Panc1 (cell line): Measurements from ENCODE around the gene SART1. TPM values are rescaled to one million over a fixed set of nuclear protein-coding genes. Genes with fewer than 3 reads are reported as not detected.

Source experiments
- ATAC-seq: fragments of 200-7000 bp; cut with Tn5 transposase; 2 replicates; pipeline ENCODE4 v1.9.1; 2020; ENCODE audit warnings: mild to moderate bottlenecking, moderate library complexity
- BruUV-seq: library from RNA; stranded (reverse); fragments of 400-500 nt; replicated peaks from 2 replicates; lab custom pipeline; 2021; lab: Mats Ljungman, UMichigan
- CTCF ChIA-PET: fragments of 300-600 bp; sonication (Branson Sonifier 250); formaldehyde crosslinking; loops from one replicate; lab custom pipeline; 2022; ENCODE audit warnings: antibody characterized with exemption; lab: Charles Lee
- POLR2A ChIA-PET: fragments of 300-600 bp; sonication (Branson Sonifier 250); formaldehyde crosslinking; loops from one replicate; lab custom pipeline; 2022; ENCODE audit warnings: antibody characterized with exemption; lab: Charles Lee
- DNase-seq: peaks from one replicate; pipeline ENCODE4 v3.0.0-alpha.2; 2010; ENCODE audit warnings: low read depth, low spot score
- H3K27ac ChIP-seq: 2 replicates; pipeline ENCODE4 v1.5.1; 2011; ENCODE audit warnings: mild to moderate bottlenecking, low read length, inconsistent platforms
- H3K27me3 ChIP-seq: fragments of 200-500 bp; sonication (Bioruptor generic); 2 replicates; pipeline ENCODE4 v1.6.0; 2014; ENCODE audit warnings: low read length, inconsistent platforms; ENCODE audit not compliant: control insufficient read depth, insufficient read depth
- H3K36me3 ChIP-seq: fragments of 200-500 bp; sonication (Bioruptor generic); 2 replicates; pipeline ENCODE4 v1.5.1; 2014; ENCODE audit warnings: inconsistent platforms, mild to moderate bottlenecking, low read length, moderate library complexity; ENCODE audit not compliant: control insufficient read depth, insufficient read depth
- H3K4me1 ChIP-seq: 2 replicates; pipeline ENCODE4 v1.5.1; 2011; ENCODE audit warnings: inconsistent platforms, mild to moderate bottlenecking, low read length, moderate library complexity; ENCODE audit not compliant: control insufficient read depth, insufficient read depth
- H3K4me3 ChIP-seq, 2 experiments: 2 replicates each; pipeline ENCODE4 v1.5.1; 2011 to 2012; ENCODE audit warnings: low read depth in 2 of 2, low read length in 2 of 2, mild to moderate bottlenecking in 2 of 2, inconsistent platforms in 1 of 2, moderate library complexity in 1 of 2
- H3K9me3 ChIP-seq: fragments of 200-500 bp; sonication (Bioruptor generic); 2 replicates; pipeline ENCODE4 v1.5.1; 2014; ENCODE audit warnings: low read depth, mild to moderate bottlenecking, inconsistent platforms, low read length, moderate library complexity; ENCODE audit not compliant: control insufficient read depth, insufficient read depth
- CTCF ChIP-seq: fragments of 450-650 bp; IDR thresholded peaks from 2 replicates; pipeline ENCODE4 v1.5.1; 2017; ENCODE audit warnings: mild to moderate bottlenecking
- POLR2AphosphoS5 ChIP-seq: IDR thresholded peaks from 2 replicates; pipeline ENCODE4 v1.6.1; 2012; ENCODE audit warnings: mild to moderate bottlenecking, low read depth, low read length, moderate library complexity
- REST ChIP-seq, 2 experiments: IDR thresholded peaks; 2 replicates each; pipeline ENCODE4 v1.6.1; 2011 to 2012; ENCODE audit warnings: low read depth in 2 of 2, control low read depth in 1 of 2, low read length in 1 of 2, mild to moderate bottlenecking in 1 of 2, moderate library complexity in 1 of 2; ENCODE audit not compliant: insufficient read depth in 1 of 2
- SIN3A ChIP-seq: IDR thresholded peaks from 2 replicates; pipeline ENCODE4 v1.6.1; 2012; ENCODE audit warnings: low read depth, mild to moderate bottlenecking, low read length, moderate library complexity, borderline replicate concordance; ENCODE audit not compliant: insufficient read depth
- TCF7L2 ChIP-seq: IDR thresholded peaks from 2 replicates; pipeline ENCODE4 v1.6.1; 2011; ENCODE audit warnings: mild to moderate bottlenecking, low read depth, low read length, inconsistent platforms
- in situ Hi-C: cut with HindIII; loops from 2 replicates; pipeline ENCODE4 v1.10.0; 2016; ENCODE audit warnings: low sequenced_read_pairs, low pct_unique_long_range_greater_than_20kb
- intact Hi-C: fragments of 100-400 bp; cut with micrococcal nuclease; formaldehyde crosslinking; loops from one replicate; pipeline ENCODE4 v1.10.0; 2022; ENCODE audit not compliant: unreplicated experiment
- total RNA-seq: library from RNA; stranded (reverse); gene quantifications from one replicate; pipeline ENCODE4 v1.2.1, GENCODE V29; 2021; ENCODE audit not compliant: unreplicated experiment

Gene SART1
- total RNA-seq, 1 experiment from 2014 or later, result 76.4 TPM

GRCh38 chr11:65941720-65942310 lies 19.7 kb upstream of the SART1 start:
- DNase-seq (no peak), ATAC-seq (no peak; the same call in 1 of the 2 replicates)
- intact Hi-C loops (no loop called here), in situ Hi-C loops (no loop called here)
- TF ChIP-seq POLR2AphosphoS5 (no peak), REST (IDR thresholded peaks at IDR 0.05; ENCODE audit: insufficient read depth in 1 of 2, low read depth in 2 of 2, low read length in 1 of 2) (no peak), TCF7L2 (no peak), SIN3A (no peak), CTCF (no peak)
- ChIA-PET CTCF (interaction anchor here (0.6 kb wide), 1 partner anchor 103 kb away, joined by 12 read pairs; no protein-coding TSS in a partner anchor), POLR2A (interaction anchor here (0.6 kb wide), 1 partner anchor 214 kb away, joined by 5 read pairs; no protein-coding TSS in a partner anchor)
- H3K36me3 ChIP-seq, result no peaks in the 10 kb centered on the region
- H3K4me1 ChIP-seq, result no peaks in the 10 kb centered on the region
- H3K4me3 ChIP-seq, result no peak overlapping the region
- H3K27me3 ChIP-seq, result no peaks in the 10 kb centered on the region
- no peaks in the 10 kb centered on the region for H3K9me3 ChIP-seq
- no TSS peak for BruUV-seq
- H3K27ac ChIP-seq, result no peak overlapping the region

GRCh38 chr11:65942531-65942930 lies 19.0 kb upstream of the SART1 start:
- intact Hi-C loops, result no loop called here
- BruUV-seq, result no TSS peak
- DNase-seq (no peak), ATAC-seq (no peak)
- no peak overlapping the region for H3K27ac ChIP-seq
- no peaks in the 10 kb centered on the region for H3K4me1 ChIP-seq
- no peaks in the 10 kb centered on the region for H3K27me3 ChIP-seq
- no peaks in the 10 kb centered on the region for H3K9me3 ChIP-seq
- TF ChIP-seq REST (IDR thresholded peaks at IDR 0.05; ENCODE audit: insufficient read depth in 1 of 2, low read depth in 2 of 2, low read length in 1 of 2), result no peak
- no peak for TF ChIP-seq CTCF
- TF ChIP-seq POLR2AphosphoS5, result no peak
- no peak for TF ChIP-seq TCF7L2
- TF ChIP-seq SIN3A, result no peak
- no peak overlapping the region for H3K4me3 ChIP-seq
- POLR2A ChIA-PET, result interaction anchor here (0.6 kb wide), 1 partner anchor 215 kb away, joined by 5 read pairs; no protein-coding TSS in a partner anchor
- no peaks in the 10 kb centered on the region for H3K36me3 ChIP-seq
- in situ Hi-C loops, result no loop called here
- CTCF ChIA-PET, result interaction anchor here (0.6 kb wide), 2 partner anchors 102 to 198 kb away, joined by 4 to 12 read pairs; no protein-coding TSS in a partner anchor
